ENCODE data around the gene NEDD4.

The NEDD4 gene

DNA sequence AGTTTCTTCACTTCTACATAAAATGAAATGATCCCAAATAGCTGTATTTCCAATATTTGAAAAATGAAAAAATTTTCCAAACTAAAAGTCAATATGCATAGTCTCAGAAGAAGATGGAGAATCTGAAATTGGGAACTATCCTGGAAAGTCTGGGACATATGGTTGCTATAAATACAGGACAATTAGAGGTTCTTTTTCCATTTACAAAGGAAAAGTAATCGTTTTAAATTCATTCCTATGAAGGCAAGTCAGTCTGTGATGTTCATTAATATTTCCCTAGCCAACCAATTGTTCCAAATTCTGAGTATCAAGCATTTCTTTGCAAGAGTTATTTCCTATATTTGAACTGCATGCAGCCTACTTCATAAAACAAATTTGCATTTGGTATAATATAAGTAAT is 102.2 kb downstream of the NEDD4 start:
- CTCF ChIA-PET = no interaction called here
- no peak overlapping the region for H3K27ac ChIP-seq
- TF ChIP-seq, protein P1, sequence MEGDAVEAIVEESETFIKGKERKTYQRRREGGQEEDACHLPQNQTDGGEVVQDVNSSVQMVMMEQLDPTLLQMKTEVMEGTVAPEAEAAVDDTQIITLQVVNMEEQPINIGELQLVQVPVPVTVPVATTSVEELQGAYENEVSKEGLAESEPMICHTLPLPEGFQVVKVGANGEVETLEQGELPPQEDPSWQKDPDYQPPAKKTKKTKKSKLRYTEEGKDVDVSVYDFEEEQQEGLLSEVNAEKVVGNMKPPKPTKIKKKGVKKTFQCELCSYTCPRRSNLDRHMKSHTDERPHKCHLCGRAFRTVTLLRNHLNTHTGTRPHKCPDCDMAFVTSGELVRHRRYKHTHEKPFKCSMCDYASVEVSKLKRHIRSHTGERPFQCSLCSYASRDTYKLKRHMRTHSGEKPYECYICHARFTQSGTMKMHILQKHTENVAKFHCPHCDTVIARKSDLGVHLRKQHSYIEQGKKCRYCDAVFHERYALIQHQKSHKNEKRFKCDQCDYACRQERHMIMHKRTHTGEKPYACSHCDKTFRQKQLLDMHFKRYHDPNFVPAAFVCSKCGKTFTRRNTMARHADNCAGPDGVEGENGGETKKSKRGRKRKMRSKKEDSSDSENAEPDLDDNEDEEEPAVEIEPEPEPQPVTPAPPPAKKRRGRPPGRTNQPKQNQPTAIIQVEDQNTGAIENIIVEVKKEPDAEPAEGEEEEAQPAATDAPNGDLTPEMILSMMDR (conservative IDR thresholded peaks at IDR 0.05; ENCODE audit: low read depth) = no peak
- POLR2A ChIA-PET (ENCODE audit: low non-redundant PET) = no interaction called here
- DNase-seq (ENCODE audit: low spot score) = no peak

DNA sequence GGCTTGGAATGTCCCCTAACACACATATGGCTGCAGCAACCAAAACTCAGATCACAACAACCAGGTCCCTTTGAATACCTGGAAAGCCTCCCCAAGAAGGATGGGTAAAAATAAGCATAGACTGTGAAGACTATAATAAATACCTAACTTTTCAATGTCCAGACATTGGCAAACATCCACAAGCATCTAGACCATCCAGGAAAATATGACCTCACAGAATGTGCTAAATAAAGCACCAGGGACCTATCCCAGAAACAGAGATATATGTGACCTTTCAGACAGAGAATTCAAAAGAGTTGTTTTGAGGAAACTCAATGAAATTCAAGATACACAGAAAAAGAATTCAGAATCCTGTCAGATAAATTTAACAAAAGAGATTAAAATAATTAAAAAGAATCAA is 109.2 kb downstream of the NEDD4 start:
- TF ChIP-seq, protein P1 (conservative IDR thresholded peaks at IDR 0.05; ENCODE audit: low read depth) = no peak
- ChIA-PET CTCF (no interaction called here), POLR2A (ENCODE audit: low non-redundant PET) (no interaction called here)
- no peak overlapping the region for H3K27ac ChIP-seq
- no peak for DNase-seq (ENCODE audit: low spot score)

DNA sequence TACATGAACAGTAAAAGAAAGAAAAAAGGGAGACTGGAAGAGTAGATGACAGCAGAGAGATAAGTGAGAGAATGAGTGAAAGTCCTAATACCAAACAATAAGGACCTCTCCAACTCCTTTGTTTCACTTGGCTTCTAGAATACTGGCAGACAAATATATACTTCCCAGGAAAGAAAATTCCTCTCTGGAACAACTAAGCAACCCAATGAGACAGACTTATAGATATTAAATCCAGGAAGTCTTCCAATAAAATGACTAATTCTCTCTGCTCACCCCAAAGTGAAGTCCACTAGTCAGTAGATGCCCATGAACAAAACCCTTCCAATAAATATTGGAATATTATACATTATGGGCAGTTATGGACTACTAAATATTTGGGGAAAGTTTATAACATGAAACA is 114.2 kb downstream of the NEDD4 start:
- no peak for DNase-seq (ENCODE audit: low spot score)
- ChIA-PET POLR2A (ENCODE audit: low non-redundant PET) (no interaction called here), CTCF (no interaction called here)
- TF ChIP-seq, protein P1 (conservative IDR thresholded peaks at IDR 0.05; ENCODE audit: low read depth) = no peak
- no peak overlapping the region for H3K27ac ChIP-seq

DNA sequence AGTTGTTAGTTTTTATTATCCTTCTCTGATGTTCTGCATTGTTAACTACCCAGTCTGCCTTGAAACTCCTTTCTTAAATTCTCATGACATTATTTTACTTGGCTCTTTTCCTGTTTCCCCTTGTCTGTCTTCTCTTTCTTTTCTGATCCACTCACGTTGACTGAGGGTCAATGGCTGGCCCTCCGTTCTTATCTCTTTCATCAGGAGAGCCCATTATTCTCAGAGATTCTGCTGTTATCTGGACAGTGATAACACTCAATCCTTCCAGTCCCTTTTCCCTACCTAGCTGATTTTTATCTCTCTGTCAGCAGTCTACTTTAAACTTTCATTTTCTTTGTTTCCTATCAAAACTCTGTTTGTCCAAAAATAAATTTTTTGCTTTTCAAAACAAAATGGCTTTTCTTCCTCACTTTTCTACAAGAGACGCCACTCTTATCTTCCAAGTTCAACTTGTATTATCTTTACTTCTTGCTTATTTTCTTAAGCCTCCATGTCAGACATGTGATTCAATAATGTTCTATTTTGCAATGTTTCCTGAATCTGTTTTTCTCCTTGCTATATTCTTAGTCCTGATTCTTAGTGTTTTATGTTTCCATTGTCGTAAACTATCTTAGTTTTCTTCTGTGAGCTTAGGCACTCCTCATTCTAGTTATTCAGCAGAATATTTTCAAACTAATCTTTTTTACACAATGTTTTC is 120.2 kb downstream of the NEDD4 start:
- CTCF ChIA-PET = interaction anchor here (0.5 kb wide), 1 partner anchor 74 kb away, joined by 4 read pairs; no protein-coding TSS in a partner anchor
- POLR2A ChIA-PET (ENCODE audit: low non-redundant PET) = no interaction called here

DNA sequence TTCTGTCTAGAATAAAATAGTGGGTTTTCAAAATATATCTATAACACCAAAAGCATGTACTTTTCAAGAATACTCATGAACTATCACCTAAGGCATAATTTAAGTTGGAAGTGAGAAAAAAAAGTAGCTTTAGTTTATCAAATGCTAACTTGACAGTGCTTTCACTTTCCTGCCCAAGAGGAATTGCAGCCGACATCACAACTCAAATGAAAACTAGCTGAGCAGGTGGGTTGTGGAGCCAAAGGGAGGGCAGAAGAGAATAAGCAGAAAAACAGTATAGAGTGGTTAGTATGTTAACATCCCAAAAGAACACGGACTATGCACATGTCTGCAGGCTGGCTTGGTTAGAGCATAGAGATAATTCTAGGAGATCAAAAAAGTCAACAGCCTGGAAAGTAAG is 120.9 kb downstream of the NEDD4 start:
- no peak for DNase-seq (ENCODE audit: low spot score)
- POLR2A ChIA-PET (ENCODE audit: low non-redundant PET) = no interaction called here
- TF ChIP-seq, protein P1 (conservative IDR thresholded peaks at IDR 0.05; ENCODE audit: low read depth) = no peak
- CTCF ChIA-PET = interaction anchor here (0.5 kb wide), 1 partner anchor 74 kb away, joined by 4 read pairs; no protein-coding TSS in a partner anchor
- no peak overlapping the region for H3K27ac ChIP-seq

More for the DNA sequence above, 120.2 kb downstream of the NEDD4 start:
- TF ChIP-seq, protein P1 (conservative IDR thresholded peaks at IDR 0.05; ENCODE audit: low read depth) = no peak
- no peak for DNase-seq (ENCODE audit: low spot score)
- no peak overlapping the region for H3K27ac ChIP-seq

DNA sequence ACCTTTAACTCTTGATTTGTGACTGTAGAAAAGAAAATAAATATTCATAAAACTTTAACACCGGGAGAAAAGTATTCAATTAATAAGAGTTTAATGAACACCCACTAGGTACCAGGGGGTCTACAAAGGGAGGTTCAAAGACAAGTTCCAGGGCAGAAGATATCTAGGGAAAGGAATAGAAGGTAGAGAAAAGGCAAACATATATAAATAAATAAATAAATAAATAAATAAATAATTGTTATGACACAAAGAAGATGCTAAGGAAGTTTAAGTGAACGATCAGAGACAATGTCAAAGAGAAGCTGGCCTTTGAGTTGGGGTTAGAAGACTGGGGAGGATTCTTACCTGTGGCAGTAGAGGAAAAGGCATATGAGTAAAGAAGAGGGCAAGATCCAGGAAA is 123.8 kb downstream of the NEDD4 start:
- ChIA-PET POLR2A (ENCODE audit: low non-redundant PET) (no interaction called here), CTCF (no interaction called here)
- no peak for DNase-seq (ENCODE audit: low spot score)
- TF ChIP-seq, protein P1 (conservative IDR thresholded peaks at IDR 0.05; ENCODE audit: low read depth) = no peak
- no peak overlapping the region for H3K27ac ChIP-seq
